ENCODE measurements around the gene UBAP2L. TPM values are rescaled to one million over a fixed set of nuclear protein-coding genes. Genes with fewer than 3 reads are reported as not detected.

UBAP2L gene
- total and polyA plus RNA-seq, 3 experiments from 2014 or later: 63.0 to 277 (median 258) TPM

DNA sequence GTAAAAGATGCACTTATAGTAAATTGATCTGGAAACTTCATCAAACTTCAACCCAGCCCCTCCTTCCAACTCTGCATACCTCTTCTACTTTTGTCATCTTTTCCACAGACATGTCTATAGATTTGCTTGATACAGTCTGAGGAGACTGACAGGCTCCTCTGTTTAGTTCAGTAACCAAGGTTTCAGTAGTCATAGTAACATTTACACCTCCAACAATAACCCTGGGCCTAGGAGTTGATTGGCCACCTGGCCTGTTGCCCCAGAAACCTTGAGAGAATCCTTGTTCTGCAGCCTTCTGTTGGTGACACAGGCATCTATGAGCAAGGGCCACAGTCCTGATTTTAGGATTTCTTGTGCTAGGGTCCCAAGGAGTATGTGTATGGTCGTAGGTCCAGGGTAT is 14.6 kb upstream of the UBAP2L start, which contains the start of gene CFAP141:
TSS of gene CFAP141 (minus strand) at position 138 of the 400 bp plus-strand sequence. CDS start at position 112, 26 bp downstream.
- H3K27me3 ChIP-seq (ENCODE audit: insufficient read depth, low read length, poor library complexity, severe bottlenecking): no peaks in the 10 kb centered on the region
- no peaks in the 10 kb centered on the region for H3K9me3 Mint-ChIP-seq
- no peak within 1 kb of the TSS for H3K4me3 Mint-ChIP-seq
- peaks cover 0 to 6% (median 4%) of the 10 kb centered on the region in 3 donors for H3K4me1 Mint-ChIP-seq
- H3K4me3 ChIP-seq (ENCODE audit: low read length): no peak within 1 kb of the TSS
- peaks cover 0 to 49% (median 6%) of the 10 kb centered on the region in 3 donors for H3K36me3 Mint-ChIP-seq
- H3K4me1 ChIP-seq (ENCODE audit: insufficient read depth, low read length): no peaks in the 10 kb centered on the region
- peak in 1 of 5 donors; percentile 11 for DNase-seq
- H3K36me3 ChIP-seq (ENCODE audit: insufficient read depth, low read length): peaks cover 32% of the 10 kb centered on the region
- H3K27ac Mint-ChIP-seq: peak within 1 kb of the TSS; percentile 24 to 84 (median 66)
- no peak within 1 kb of the TSS for H3K27ac ChIP-seq (ENCODE audit: low read depth, low read length)
- CTCF ChIA-PET: no interaction called here
- no peaks in the 10 kb centered on the region for H3K9me3 ChIP-seq (ENCODE audit: low read length)
- H3K27me3 Mint-ChIP-seq: no peaks in the 10 kb centered on the region
- POLR2A ChIA-PET: no interaction called here

DNA sequence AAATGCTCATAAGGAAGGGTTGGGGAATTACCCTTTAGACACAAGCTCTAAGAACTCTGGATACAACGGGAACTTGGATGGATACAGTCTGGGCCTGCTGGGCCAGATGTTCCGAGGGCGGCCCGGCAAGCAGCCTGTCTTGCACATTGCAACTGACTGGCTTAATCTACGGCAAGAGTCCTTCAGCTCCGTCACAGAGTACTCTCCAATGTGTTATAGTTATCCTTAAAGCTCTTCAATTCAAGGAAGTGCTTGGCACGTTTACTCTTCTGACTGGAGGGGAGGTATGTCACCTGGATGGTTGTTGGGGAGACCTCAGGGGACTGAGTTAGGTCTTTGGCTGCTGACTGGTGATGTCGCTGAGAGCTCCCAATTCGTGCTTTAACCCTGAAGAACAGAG is 13.5 kb upstream of the UBAP2L start:
- Mint-ChIP-seq H3K27me3 (no peaks in the 10 kb centered on the region), H3K4me3 (no peak overlapping the region), H3K27ac (peak overlapping the region in 3 of 8 donors; percentile 25 to 54 (median 32)), H3K36me3 (peaks cover 3 to 58% (median 9%) of the 10 kb centered on the region in 3 donors), H3K4me1 (peaks cover 0 to 6% (median 4%) of the 10 kb centered on the region in 3 donors), H3K9me3 (no peaks in the 10 kb centered on the region)
- DNase-seq: no peak
- Histone ChIP-seq H3K27ac (ENCODE audit: low read depth, low read length) (no peak overlapping the region), H3K9me3 (ENCODE audit: low read length) (no peaks in the 10 kb centered on the region), H3K27me3 (ENCODE audit: insufficient read depth, low read length, poor library complexity, severe bottlenecking) (no peaks in the 10 kb centered on the region), H3K4me3 (ENCODE audit: low read length) (no peak overlapping the region), H3K36me3 (ENCODE audit: insufficient read depth, low read length) (peaks cover 36% of the 10 kb centered on the region), H3K4me1 (ENCODE audit: insufficient read depth, low read length) (no peaks in the 10 kb centered on the region)
- POLR2A ChIA-PET: no interaction called here
- CTCF ChIA-PET: no interaction called here

DNA sequence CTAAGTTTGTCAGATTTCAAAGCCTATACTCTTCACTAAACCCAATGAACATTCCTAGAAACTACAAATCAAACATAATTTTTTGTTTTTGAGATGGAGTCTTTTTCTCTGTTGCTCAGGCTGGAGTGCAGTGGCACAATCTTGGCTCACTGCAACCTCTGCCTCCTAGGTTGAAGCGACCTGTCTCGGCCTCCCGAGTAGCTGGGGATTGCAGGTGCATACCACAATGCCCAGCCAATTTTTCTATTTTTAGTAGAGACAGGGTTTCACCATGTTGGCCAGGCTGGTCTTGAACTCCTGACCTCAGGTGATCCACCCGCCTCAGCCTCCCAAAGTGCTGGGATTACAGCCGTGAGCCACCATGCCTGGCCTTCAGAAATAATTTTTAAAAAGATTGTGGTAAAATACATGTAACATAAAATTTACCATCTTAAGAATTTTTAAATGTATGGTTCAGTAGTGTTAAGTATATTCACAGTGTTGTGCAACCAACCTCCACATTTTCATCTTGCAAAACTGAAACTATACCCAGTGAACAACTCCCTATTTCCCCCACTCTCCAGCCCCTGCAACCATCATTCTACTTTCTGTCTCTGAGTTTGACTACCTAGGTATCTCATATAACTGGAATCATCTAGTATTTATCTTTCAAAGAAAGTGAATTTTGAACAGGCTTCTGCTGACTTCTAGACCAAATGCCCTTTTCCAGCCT is 11.9 kb upstream of the UBAP2L start:
- no peak for DNase-seq
- peak overlapping the region in 4 of 8 donors; percentile 5 to 61 (median 8) for H3K27ac Mint-ChIP-seq
- Histone ChIP-seq H3K4me1 (ENCODE audit: insufficient read depth, low read length) (no peaks in the 10 kb centered on the region), H3K27ac (ENCODE audit: low read depth, low read length) (no peak overlapping the region), H3K36me3 (ENCODE audit: insufficient read depth, low read length) (peaks cover 51% of the 10 kb centered on the region), H3K9me3 (ENCODE audit: low read length) (no peaks in the 10 kb centered on the region), H3K27me3 (ENCODE audit: insufficient read depth, low read length, poor library complexity, severe bottlenecking) (no peaks in the 10 kb centered on the region), H3K4me3 (ENCODE audit: low read length) (no peak overlapping the region)
- ChIA-PET POLR2A (no interaction called here), CTCF (no interaction called here)
- peaks cover 9 to 74% (median 13%) of the 10 kb centered on the region in 3 donors for H3K36me3 Mint-ChIP-seq
- H3K9me3 Mint-ChIP-seq: no peaks in the 10 kb centered on the region
- H3K27me3 Mint-ChIP-seq: no peaks in the 10 kb centered on the region
- peaks cover 0 to 10% (median 4%) of the 10 kb centered on the region in 3 donors for H3K4me1 Mint-ChIP-seq
- no peak overlapping the region for H3K4me3 Mint-ChIP-seq

DNA sequence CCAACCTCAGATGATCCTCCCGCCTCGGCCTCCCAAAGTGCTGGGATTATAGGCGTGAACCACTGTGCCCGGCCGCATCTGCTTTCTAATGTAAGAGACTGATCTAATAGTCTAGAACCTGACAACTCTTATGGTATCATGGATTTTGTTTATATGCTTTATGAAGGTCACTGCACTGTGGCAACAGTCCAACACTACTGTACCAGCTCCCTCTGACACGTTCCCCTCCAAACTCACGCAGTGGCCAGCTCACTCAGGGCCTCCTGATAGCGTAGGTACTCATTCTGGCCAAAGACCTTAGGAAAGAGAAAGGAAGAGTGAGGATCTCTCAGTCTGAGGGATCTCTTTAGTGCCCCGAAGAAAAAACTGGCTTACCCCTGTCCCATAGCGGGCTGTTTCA is 8.7 kb upstream of the UBAP2L start:
- POLR2A ChIA-PET: no interaction called here
- Histone ChIP-seq H3K4me3 (ENCODE audit: low read length) (no peak overlapping the region), H3K9me3 (ENCODE audit: low read length) (no peaks in the 10 kb centered on the region), H3K4me1 (ENCODE audit: insufficient read depth, low read length) (no peaks in the 10 kb centered on the region), H3K36me3 (ENCODE audit: insufficient read depth, low read length) (peaks cover 36% of the 10 kb centered on the region), H3K27ac (ENCODE audit: low read depth, low read length) (no peak overlapping the region), H3K27me3 (ENCODE audit: insufficient read depth, low read length, poor library complexity, severe bottlenecking) (no peaks in the 10 kb centered on the region)
- CTCF ChIA-PET: no interaction called here
- no peak overlapping the region for H3K4me3 Mint-ChIP-seq
- peaks cover 6 to 16% (median 7%) of the 10 kb centered on the region in 3 donors for H3K4me1 Mint-ChIP-seq
- H3K36me3 Mint-ChIP-seq: peaks cover 9 to 67% (median 14%) of the 10 kb centered on the region in 3 donors
- no peak for DNase-seq
- no peak overlapping the region for H3K27ac Mint-ChIP-seq
- H3K27me3 Mint-ChIP-seq: no peaks in the 10 kb centered on the region
- no peaks in the 10 kb centered on the region for H3K9me3 Mint-ChIP-seq

DNA sequence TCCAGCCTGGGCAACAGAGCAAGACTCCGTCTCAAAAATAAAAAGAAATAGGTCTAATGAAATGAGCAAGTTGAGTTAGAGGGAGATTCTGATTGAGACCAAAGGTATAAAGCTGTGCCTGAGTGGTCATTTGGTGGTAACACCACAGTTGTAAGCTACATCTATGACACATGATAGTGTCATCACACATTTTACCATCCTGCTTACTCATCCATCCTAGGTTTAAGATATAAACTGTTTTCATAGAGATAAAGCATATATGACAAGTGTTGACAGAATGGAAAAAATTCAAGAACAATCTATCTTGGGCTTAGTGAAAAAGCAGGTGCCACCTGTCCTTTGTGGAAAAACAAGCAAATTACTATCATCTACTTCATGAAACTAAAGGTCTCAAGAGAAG is 7.5 kb upstream of the UBAP2L start:
- POLR2A ChIA-PET: no interaction called here
- Histone ChIP-seq H3K4me3 (ENCODE audit: low read length) (no peak overlapping the region), H3K36me3 (ENCODE audit: insufficient read depth, low read length) (peaks cover 42% of the 10 kb centered on the region), H3K9me3 (ENCODE audit: low read length) (no peaks in the 10 kb centered on the region), H3K27ac (ENCODE audit: low read depth, low read length) (no peak overlapping the region), H3K4me1 (ENCODE audit: insufficient read depth, low read length) (peaks cover 8% of the 10 kb centered on the region), H3K27me3 (ENCODE audit: insufficient read depth, low read length, poor library complexity, severe bottlenecking) (no peaks in the 10 kb centered on the region)
- peaks cover 9 to 70% (median 14%) of the 10 kb centered on the region in 3 donors for H3K36me3 Mint-ChIP-seq
- H3K27me3 Mint-ChIP-seq: no peaks in the 10 kb centered on the region
- H3K4me1 Mint-ChIP-seq: peaks cover 15 to 28% (median 18%) of the 10 kb centered on the region in 3 donors
- H3K9me3 Mint-ChIP-seq: no peaks in the 10 kb centered on the region
- H3K27ac Mint-ChIP-seq: peak overlapping the region in 1 of 8 donors; percentile 78
- no peak for DNase-seq
- CTCF ChIA-PET: interaction anchor here (1.3 to 1.7 kb wide), 2 partner anchors 9 to 14 kb away, joined by 3 to 4 read pairs; no protein-coding TSS in a partner anchor
- H3K4me3 Mint-ChIP-seq: peak overlapping the region in 1 of 7 donors; percentile 20

DNA sequence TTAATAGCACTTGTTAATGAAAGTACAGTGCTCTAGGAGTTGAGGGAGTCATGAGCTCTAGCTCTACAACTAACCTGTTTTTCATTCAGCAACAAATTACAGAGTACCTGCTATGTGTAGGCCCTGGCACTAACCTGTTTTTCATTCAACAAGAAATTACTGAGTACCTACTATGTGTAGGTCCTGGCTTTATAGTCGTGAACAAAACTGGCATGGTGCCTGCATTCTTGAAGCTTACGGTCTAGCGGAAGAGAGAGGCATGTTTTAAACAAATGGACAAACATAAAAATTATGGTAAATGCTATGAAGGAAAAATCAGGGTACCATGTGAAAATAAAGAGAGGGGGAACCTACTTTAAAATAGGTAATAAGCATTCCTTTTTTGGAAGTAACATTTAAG is 2.2 kb upstream of the UBAP2L start:
- Mint-ChIP-seq H3K4me1 (peaks cover 48 to 63% (median 62%) of the 10 kb centered on the region in 3 donors), H3K4me3 (peak overlapping the region; percentile 88 to 99 (median 98)), H3K9me3 (no peaks in the 10 kb centered on the region), H3K27me3 (no peaks in the 10 kb centered on the region), H3K36me3 (peaks cover under 1 to 55% (median 14%) of the 10 kb centered on the region in 3 donors), H3K27ac (peak overlapping the region; percentile 28 to 100 (median 99))
- CTCF ChIA-PET: interaction anchor here (0.8 to 2.6 kb wide), 4 partner anchors 19 to 117 kb away, joined by 3 to 8 read pairs (median 4); no protein-coding TSS in a partner anchor
- H3K27me3 ChIP-seq (ENCODE audit: insufficient read depth, low read length, poor library complexity, severe bottlenecking): no peaks in the 10 kb centered on the region
- no peak overlapping the region for H3K27ac ChIP-seq (ENCODE audit: low read depth, low read length)
- POLR2A ChIA-PET: interaction anchor here (2.6 kb wide), 1 partner anchor 37 kb away, joined by 13 read pairs; no protein-coding TSS in a partner anchor
- no peak overlapping the region for H3K4me3 ChIP-seq (ENCODE audit: low read length)
- DNase-seq: no peak
- peaks cover 42% of the 10 kb centered on the region for H3K4me1 ChIP-seq (ENCODE audit: insufficient read depth, low read length)
- H3K9me3 ChIP-seq (ENCODE audit: low read length): no peaks in the 10 kb centered on the region
- H3K36me3 ChIP-seq (ENCODE audit: insufficient read depth, low read length): peaks cover 22% of the 10 kb centered on the region

DNA sequence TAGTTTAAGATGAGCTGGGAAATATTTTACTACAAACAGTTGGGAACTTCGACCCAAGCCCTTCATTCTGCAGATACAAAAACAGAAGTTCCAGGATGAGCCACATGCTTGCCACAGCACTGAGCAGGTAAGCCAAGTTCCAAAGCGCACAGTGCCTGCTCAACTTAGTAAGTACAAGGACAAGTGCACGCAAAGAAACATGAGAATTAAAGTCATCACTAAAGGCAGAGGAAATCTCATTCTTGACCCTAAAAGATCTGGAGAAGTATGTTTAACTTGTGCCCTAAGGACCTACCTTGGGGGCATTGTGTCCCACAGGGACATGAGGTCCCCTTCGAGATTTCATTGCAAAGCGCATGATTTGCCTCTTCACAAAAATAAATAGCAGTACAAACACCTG is 1.2 kb upstream of the UBAP2L start:
- peaks cover 58 to 72% (median 68%) of the 10 kb centered on the region in 3 donors for H3K4me1 Mint-ChIP-seq

DNA sequence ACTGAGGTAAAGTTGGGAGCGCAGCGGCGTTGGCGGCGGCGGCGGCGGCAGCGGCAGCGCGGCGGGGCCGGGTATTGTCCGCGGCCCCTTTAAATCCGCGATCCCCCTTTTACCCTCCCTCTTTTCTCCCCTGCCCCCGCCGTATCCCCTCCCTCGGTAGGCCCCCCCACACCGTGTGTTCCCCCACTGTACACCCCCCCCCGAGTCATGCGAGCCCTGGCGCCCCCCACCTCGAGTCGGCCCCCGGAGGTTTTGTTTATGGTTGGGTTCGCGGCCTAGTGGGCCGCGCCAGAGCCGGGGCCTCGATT is 169 bp downstream of the UBAP2L start:
- ChIA-PET POLR2A (interaction anchor here (0.9 to 2.6 kb wide), 8 partner anchors 11 to 276 kb away, joined by 3 to 15 read pairs (median 4); partner anchors contain the start of genes CREB3L4 and RPS27), CTCF (interaction anchor here (0.6 to 2.6 kb wide), 3 partner anchors 20 to 51 kb away, joined by 3 to 8 read pairs (median 4); no protein-coding TSS in a partner anchor)
- Histone ChIP-seq H3K36me3 (ENCODE audit: insufficient read depth, low read length) (peaks cover 29% of the 10 kb centered on the region), H3K9me3 (ENCODE audit: low read length) (no peaks in the 10 kb centered on the region), H3K4me3 (ENCODE audit: low read length) (peak overlapping the region; percentile 68), H3K27me3 (ENCODE audit: insufficient read depth, low read length, poor library complexity, severe bottlenecking) (no peaks in the 10 kb centered on the region), H3K27ac (ENCODE audit: low read depth, low read length) (peak overlapping the region; percentile 98), H3K4me1 (ENCODE audit: insufficient read depth, low read length) (peaks cover 53% of the 10 kb centered on the region)
- Mint-ChIP-seq H3K36me3 (peaks cover 0 to 58% (median 15%) of the 10 kb centered on the region in 3 donors), H3K4me3 (peak overlapping the region; percentile 88 to 99 (median 98)), H3K4me1 (peaks cover 69 to 86% (median 79%) of the 10 kb centered on the region in 3 donors), H3K27me3 (no peaks in the 10 kb centered on the region), H3K27ac (peak overlapping the region; percentile 89 to 100 (median 100)), H3K9me3 (no peaks in the 10 kb centered on the region)
- DNase-seq: no peak

More for the DNA sequence above, 1.2 kb upstream of the UBAP2L start:
- Histone ChIP-seq H3K4me1 (ENCODE audit: insufficient read depth, low read length) (peaks cover 52% of the 10 kb centered on the region), H3K36me3 (ENCODE audit: insufficient read depth, low read length) (peaks cover 20% of the 10 kb centered on the region), H3K4me3 (ENCODE audit: low read length) (peak overlapping the region; percentile 91), H3K27ac (ENCODE audit: low read depth, low read length) (peak overlapping the region; percentile 98), H3K27me3 (ENCODE audit: insufficient read depth, low read length, poor library complexity, severe bottlenecking) (no peaks in the 10 kb centered on the region), H3K9me3 (ENCODE audit: low read length) (no peaks in the 10 kb centered on the region)
- ChIA-PET POLR2A (interaction anchor here (1.3 to 2.6 kb wide), 3 partner anchors 38 to 228 kb away, joined by 3 to 15 read pairs (median 13); partner anchors contain the start of gene RPS27), CTCF (interaction anchor here (1.9 to 2.6 kb wide), 2 partner anchors 20 to 104 kb away, joined by 5 to 8 read pairs; no protein-coding TSS in a partner anchor)
- Mint-ChIP-seq H3K36me3 (peaks cover 0 to 49% (median 12%) of the 10 kb centered on the region in 3 donors), H3K27ac (peak overlapping the region; percentile 89 to 100 (median 100)), H3K27me3 (no peaks in the 10 kb centered on the region), H3K9me3 (no peaks in the 10 kb centered on the region), H3K4me3 (peak overlapping the region; percentile 88 to 99 (median 98))
- peak in 1 of 5 donors; percentile 7 for DNase-seq

All from CD8-positive, alpha-beta memory T cell (primary cell).